ENCODE data around the gene NLRP12. TPM values are rescaled to one million over a fixed set of nuclear protein-coding genes. Genes with fewer than 3 reads are reported as not detected.
"Not testable (repeated sequence)": the region's sequence is repeated elsewhere in the genome, so short reads cannot be mapped to it uniquely, and the experiment has no call there.

The NLRP12 gene
- total RNA-seq (2014; rRNA removed; shearing (Covaris generic)) = not detected in 2 replicates
- polyA plus RNA-seq (2016; fragmentation: Nextera tagmentation; extraction: Ambion mirVana) = not detected in 2 replicates

DNA sequence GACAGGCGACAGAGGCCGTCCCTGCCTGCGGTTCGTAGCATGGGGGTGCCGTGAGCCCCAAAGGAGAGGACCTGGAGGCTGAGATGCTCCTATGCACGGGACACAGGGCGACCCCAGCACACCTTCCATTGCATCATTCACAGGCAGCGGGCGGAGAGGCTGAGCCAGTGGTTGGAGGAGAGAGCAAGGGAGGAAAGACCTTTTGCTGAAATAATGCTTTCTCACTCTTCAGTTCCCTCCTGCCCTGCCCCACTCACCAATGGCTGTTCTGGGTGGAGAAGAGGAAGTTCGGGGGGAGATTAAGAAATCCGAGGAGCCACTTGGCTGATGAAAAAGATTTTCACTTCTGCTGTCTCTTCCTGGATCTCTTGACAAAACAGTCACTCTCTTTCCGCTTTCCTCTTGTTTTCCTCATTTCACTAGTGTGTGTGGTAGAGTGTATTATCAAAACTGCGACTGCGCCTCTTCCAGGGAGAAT, at the start of gene NLRP12:
Gene NLRP12 (minus strand): TSS at position 181 of the 478 bp plus-strand sequence. CDS start 140 bp downstream, at position 41.
- in situ Hi-C loops (cut with MboI) = no loop called here
- 69 to 71% methylated on average over 14 of the region's 14 CpGs for WGBS, 2 experiments (ENCODE audit: low coverage in 1 of 2, low lambda C conversion rate in 2 of 2, missing lambda C conversion rate in 2 of 2)
- no peaks in the 10 kb centered on the region for H3F3A ChIP-seq (ENCODE audit: insufficient read depth)
- no peak within 1 kb of the TSS for H3K9ac ChIP-seq
- no peaks in the 10 kb centered on the region for H3K36me3 ChIP-seq (ENCODE audit: low read depth)
- TF ChIP-seq EZH2 (IDR thresholded peaks at IDR 0.05; ENCODE audit: insufficient read depth, poor library complexity, severe bottlenecking) = no peak
- no peak for TF ChIP-seq EZH2phosphoT487 (IDR thresholded peaks at IDR 0.05; ENCODE audit: insufficient read depth, low read depth)
- no peaks in the 10 kb centered on the region for H3K9me2 ChIP-seq (ENCODE audit: insufficient read depth)
- no peak within 1 kb of the TSS for H2AFZ ChIP-seq
- no peaks in the 10 kb centered on the region for H3K9me3 ChIP-seq (ENCODE audit: low read depth)
- no peak for DNase-seq
- no peak within 1 kb of the TSS for H3K4me2 ChIP-seq (ENCODE audit: unreplicated experiment)
- no peak within 1 kb of the TSS for H3K4me3 ChIP-seq
- H3K4me1 ChIP-seq (ENCODE audit: insufficient read depth) = no peaks in the 10 kb centered on the region
- H4K20me1 ChIP-seq (ENCODE audit: insufficient read depth) = no peaks in the 10 kb centered on the region
- H3K79me2 ChIP-seq (ENCODE audit: insufficient read depth) = no peaks in the 10 kb centered on the region
- no peaks in the 10 kb centered on the region for H3K27me3 ChIP-seq (replicated peaks; ENCODE audit: insufficient read depth)
- H3K27ac ChIP-seq = no peak within 1 kb of the TSS

- Histone ChIP-seq H4K20me1 (ENCODE audit: insufficient read depth) (0 out of 2 replicates have a peak, but pooled peaks cover 7% of the 10 kb centered on the region), H3K4me1 (ENCODE audit: insufficient read depth) (no peaks in the 10 kb centered on the region), H3K9me2 (ENCODE audit: insufficient read depth) (no peaks in the 10 kb centered on the region), H3K27me3 (replicated peaks; ENCODE audit: insufficient read depth) (no peaks in the 10 kb centered on the region), H3K4me2 (ENCODE audit: unreplicated experiment) (no peak overlapping the region), H3F3A (ENCODE audit: insufficient read depth) (peaks cover 47% of the 10 kb centered on the region), H3K4me3 (no peak overlapping the region), H3K36me3 (ENCODE audit: low read depth) (peaks cover 21% of the 10 kb centered on the region), H3K79me2 (ENCODE audit: insufficient read depth) (peaks cover 66% of the 10 kb centered on the region), H3K9ac (no peak overlapping the region), H3K9me3 (ENCODE audit: low read depth) (no peaks in the 10 kb centered on the region), H3K27ac (no peak overlapping the region), H2AFZ (no peak overlapping the region)
- TF ChIP-seq EZH2 (IDR thresholded peaks at IDR 0.05; ENCODE audit: insufficient read depth, poor library complexity, severe bottlenecking) = no peak
- WGBS, 2 experiments (ENCODE audit: low coverage in 1 of 2, low lambda C conversion rate in 2 of 2, missing lambda C conversion rate in 2 of 2) = 78 to 79% methylated on average over 6 of the region's 6 CpGs
- no peak for DNase-seq
- in situ Hi-C loops (cut with MboI) = no loop called here
These were observed 48.6 kb upstream of the NLRP12 start for GRCh38 chr19:53872762-53873161.

GRCh38 chr19:53871454-53871853, 47.3 kb upstream of the NLRP12 start:
- H3F3A ChIP-seq (ENCODE audit: insufficient read depth) = peaks cover 44% of the 10 kb centered on the region
- in situ Hi-C loops (cut with MboI) = no loop called here
- H3K9ac ChIP-seq = no peak overlapping the region; the same call in 1 of the 2 replicates
- H3K9me2 ChIP-seq (ENCODE audit: insufficient read depth) = no peaks in the 10 kb centered on the region
- H3K9me3 ChIP-seq (ENCODE audit: low read depth) = no peaks in the 10 kb centered on the region
- TF ChIP-seq EZH2phosphoT487 (IDR thresholded peaks at IDR 0.05; ENCODE audit: insufficient read depth, low read depth) = no peak
- TF ChIP-seq EZH2 (IDR thresholded peaks at IDR 0.05; ENCODE audit: insufficient read depth, poor library complexity, severe bottlenecking) = no peak
- H3K4me1 ChIP-seq (ENCODE audit: insufficient read depth) = peaks cover 7% of the 10 kb centered on the region; the same call in 1 of the 2 replicates
- no peak overlapping the region for H2AFZ ChIP-seq
- peaks cover 21% of the 10 kb centered on the region for H3K36me3 ChIP-seq (ENCODE audit: low read depth)
- 0 out of 2 replicates have a peak overlapping the region, but pooled peaks have one; percentile 3 for H3K27ac ChIP-seq
- no peak for DNase-seq
- WGBS, 2 experiments (ENCODE audit: low coverage in 1 of 2, low lambda C conversion rate in 2 of 2, missing lambda C conversion rate in 2 of 2) = 71 to 74% methylated on average over 7 of the region's 7 CpGs
- no peak overlapping the region for H3K4me2 ChIP-seq (ENCODE audit: unreplicated experiment)
- no peaks in the 10 kb centered on the region for H3K27me3 ChIP-seq (replicated peaks; ENCODE audit: insufficient read depth)
- H3K79me2 ChIP-seq (ENCODE audit: insufficient read depth) = peaks cover 67% of the 10 kb centered on the region
- H3K4me3 ChIP-seq = no peak overlapping the region
- 0 out of 2 replicates have a peak, but pooled peaks cover 7% of the 10 kb centered on the region for H4K20me1 ChIP-seq (ENCODE audit: insufficient read depth)

- in situ Hi-C loops (cut with MboI) = no loop called here
- DNase-seq = no peak
- H3K36me3 ChIP-seq (ENCODE audit: low read depth) = peaks cover 16% of the 10 kb centered on the region
These were observed 46.4 kb upstream of the NLRP12 start for GRCh38 chr19:53870485-53870844.

DNA sequence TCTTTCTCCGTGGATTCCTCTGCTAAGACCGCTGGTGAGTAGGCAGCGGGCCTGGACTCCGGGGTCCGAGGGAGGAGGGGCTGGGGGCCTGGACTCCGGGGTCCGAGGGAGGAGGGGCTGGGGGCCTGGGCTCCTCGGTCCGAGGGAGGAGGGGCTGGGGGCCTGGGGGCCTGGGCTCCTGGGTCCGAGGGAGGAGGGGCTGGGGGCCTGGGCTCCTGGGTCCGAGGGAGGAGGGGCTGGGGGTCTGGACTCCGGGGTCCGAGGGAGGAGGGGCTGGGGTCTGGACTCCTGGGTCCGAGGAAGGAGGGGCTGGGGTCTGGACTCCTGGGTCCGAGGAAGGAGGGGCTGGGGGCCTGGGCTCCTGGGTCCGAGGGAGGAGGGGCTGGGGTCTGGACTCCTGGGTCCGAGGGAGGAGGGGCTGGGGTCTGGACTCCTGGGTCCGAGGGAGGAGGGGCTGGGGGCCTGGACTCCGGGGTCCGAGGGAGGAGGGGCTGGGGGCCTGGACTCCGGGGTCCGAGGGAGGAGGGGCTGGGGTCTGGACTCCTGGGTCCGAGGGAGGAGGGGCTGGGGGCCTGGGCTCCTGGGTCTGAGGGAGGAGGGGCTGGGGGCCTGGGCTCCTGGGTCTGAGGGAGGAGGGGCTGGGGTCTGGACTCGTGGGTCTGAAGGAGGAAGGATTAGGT, 45.8 kb upstream of the NLRP12 start:
- H3K9me3 ChIP-seq (ENCODE audit: low read depth); DNase-seq; in situ Hi-C loops (cut with MboI); H3K27me3 ChIP-seq (replicated peaks; ENCODE audit: insufficient read depth); H2AFZ ChIP-seq; H4K20me1 ChIP-seq (ENCODE audit: insufficient read depth); H3K9me2 ChIP-seq (ENCODE audit: insufficient read depth): not testable (repeated sequence)
- peaks cover 41% of the 10 kb centered on the region for H3F3A ChIP-seq (ENCODE audit: insufficient read depth)
- H3K9ac ChIP-seq = peak overlapping the region; percentile 100
- 4% methylated on average over 3 to 19 of the region's 24 CpGs for WGBS, 2 experiments (ENCODE audit: low coverage in 1 of 2, low lambda C conversion rate in 2 of 2, missing lambda C conversion rate in 2 of 2)
- H3K27ac ChIP-seq = peak overlapping the region; percentile 94
- peaks cover 66% of the 10 kb centered on the region for H3K79me2 ChIP-seq (ENCODE audit: insufficient read depth)
- H3K4me2 ChIP-seq (ENCODE audit: unreplicated experiment) = peak overlapping the region; percentile 89
- H3K36me3 ChIP-seq (ENCODE audit: low read depth) = peaks cover 14% of the 10 kb centered on the region; the same call in 1 of the 2 replicates
- peak overlapping the region; percentile 93 for H3K4me3 ChIP-seq
- peaks cover 20% of the 10 kb centered on the region for H3K4me1 ChIP-seq (ENCODE audit: insufficient read depth)

More at GRCh38 chr19:53870485-53870844, 46.4 kb upstream of the NLRP12 start:
- H2AFZ ChIP-seq = no peak overlapping the region
- no peaks in the 10 kb centered on the region for H3K9me3 ChIP-seq (ENCODE audit: low read depth)
- H3K9me2 ChIP-seq (ENCODE audit: insufficient read depth) = no peaks in the 10 kb centered on the region
- H3K4me1 ChIP-seq (ENCODE audit: insufficient read depth) = peaks cover 14% of the 10 kb centered on the region
- 0 out of 2 replicates have a peak overlapping the region, but pooled peaks have one; percentile 9 for H3K4me3 ChIP-seq
- 0 out of 2 replicates have a peak, but pooled peaks cover 7% of the 10 kb centered on the region for H4K20me1 ChIP-seq (ENCODE audit: insufficient read depth)
- H3K79me2 ChIP-seq (ENCODE audit: insufficient read depth) = peaks cover 67% of the 10 kb centered on the region
- 0 out of 2 replicates have a peak overlapping the region, but pooled peaks have one; percentile 10 for H3K27ac ChIP-seq
- H3K9ac ChIP-seq = peak overlapping the region; percentile 100
- TF ChIP-seq EZH2 (IDR thresholded peaks at IDR 0.05; ENCODE audit: insufficient read depth, poor library complexity, severe bottlenecking) = no peak
- no peak for TF ChIP-seq EZH2phosphoT487 (IDR thresholded peaks at IDR 0.05; ENCODE audit: insufficient read depth, low read depth)
- 75 to 82% methylated on average over 5 of the region's 5 CpGs for WGBS, 2 experiments (ENCODE audit: low coverage in 1 of 2, low lambda C conversion rate in 2 of 2, missing lambda C conversion rate in 2 of 2)
- H3K27me3 ChIP-seq (replicated peaks; ENCODE audit: insufficient read depth) = no peaks in the 10 kb centered on the region
- peaks cover 41% of the 10 kb centered on the region for H3F3A ChIP-seq (ENCODE audit: insufficient read depth)
- H3K4me2 ChIP-seq (ENCODE audit: unreplicated experiment) = peak overlapping the region; percentile 2
